ENCODE results near the gene GPC4.

DNA sequence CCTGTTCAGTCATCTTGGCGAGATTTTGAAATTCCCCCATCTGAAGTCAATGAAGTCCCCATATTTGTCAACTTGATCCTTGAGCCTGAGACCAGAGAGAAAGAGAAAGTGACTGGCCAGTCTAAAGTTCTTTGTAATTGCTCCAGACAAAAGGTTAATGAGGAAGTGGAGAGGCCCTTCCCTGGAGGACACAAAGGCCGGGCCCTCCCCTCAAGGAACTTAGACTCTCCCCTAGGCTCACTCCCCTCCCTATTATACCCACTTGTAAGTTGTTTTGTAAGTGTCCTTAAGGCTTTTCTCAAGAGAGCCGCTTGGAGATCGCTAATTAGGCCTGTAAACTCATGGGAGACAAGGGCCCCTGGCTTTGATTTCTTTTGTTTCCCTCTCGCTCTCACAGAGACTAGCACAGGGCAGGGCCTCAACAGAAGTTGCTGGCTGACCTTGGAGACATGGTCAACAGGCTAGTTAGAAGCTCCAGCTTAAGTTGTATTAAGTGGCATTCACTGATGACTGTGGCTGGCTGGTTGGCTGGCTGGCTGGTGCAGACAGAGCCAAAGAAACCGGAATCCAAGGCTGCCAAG, 20.3 kb upstream of the GPC4 start:
- no peak for TF ChIP-seq CTCF (IDR thresholded peaks at IDR 0.05)
- no peak for TF ChIP-seq POLR2A (IDR thresholded peaks at IDR 0.05)
- TF ChIP-seq POLR2AphosphoS5 (IDR thresholded peaks at IDR 0.05): no peak

Measured in prostate gland (tissue), 2 donors.